KG1 (cell line): ENCODE measurements around the gene CCDC157.

Source experiments
- DNase-seq: peaks from one replicate; lab custom pipeline; 2025; lab: John Stamatoyannopoulos, UW

The CCDC157 gene

GRCh38 chr22:30357650-30358215 is 926 bp downstream of the CCDC157 start:
- no peak for DNase-seq

GRCh38 chr22:30358541-30358940 is 1.7 kb downstream of the CCDC157 start:
- DNase-seq: no peak

- DNase-seq: no peak
Measured at GRCh38 chr22:30361916-30362650, 5.3 kb downstream of the CCDC157 start.

- no peak for DNase-seq
Measured at GRCh38 chr22:30362651-30363281, 6.0 kb downstream of the CCDC157 start.

GRCh38 chr22:30365891-30366290 is 9.1 kb downstream of the CCDC157 start:
- DNase-seq: no peak

GRCh38 chr22:30368420-30368819 is 11.6 kb downstream of the CCDC157 start:
- DNase-seq: no peak

GRCh38 chr22:30370641-30371230 is 13.9 kb downstream of the CCDC157 start:
- no peak for DNase-seq

- DNase-seq: no peak
Measured at GRCh38 chr22:30371321-30371720, 14.5 kb downstream of the CCDC157 start.

DNA sequence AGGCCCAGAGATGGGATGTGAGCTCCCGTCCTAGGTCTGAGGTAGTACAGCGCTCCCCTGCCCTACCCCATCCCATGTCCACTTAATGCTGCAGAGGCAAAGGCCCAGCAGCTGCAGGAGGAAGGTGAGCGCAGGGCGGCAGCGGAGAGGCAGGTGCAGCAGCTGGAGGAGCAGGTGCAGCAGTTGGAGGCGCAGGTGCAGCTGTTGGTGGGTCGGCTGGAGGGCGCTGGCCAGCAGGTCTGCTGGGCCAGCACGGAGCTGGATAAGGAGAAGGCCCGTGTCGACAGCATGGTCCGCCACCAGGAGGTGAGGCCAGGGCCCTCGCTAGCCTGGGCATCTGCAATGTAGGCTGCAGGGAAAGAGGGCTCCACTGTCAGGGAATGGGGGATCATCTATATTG is 15.2 kb downstream of the CCDC157 start:
- DNase-seq: no peak

DNA sequence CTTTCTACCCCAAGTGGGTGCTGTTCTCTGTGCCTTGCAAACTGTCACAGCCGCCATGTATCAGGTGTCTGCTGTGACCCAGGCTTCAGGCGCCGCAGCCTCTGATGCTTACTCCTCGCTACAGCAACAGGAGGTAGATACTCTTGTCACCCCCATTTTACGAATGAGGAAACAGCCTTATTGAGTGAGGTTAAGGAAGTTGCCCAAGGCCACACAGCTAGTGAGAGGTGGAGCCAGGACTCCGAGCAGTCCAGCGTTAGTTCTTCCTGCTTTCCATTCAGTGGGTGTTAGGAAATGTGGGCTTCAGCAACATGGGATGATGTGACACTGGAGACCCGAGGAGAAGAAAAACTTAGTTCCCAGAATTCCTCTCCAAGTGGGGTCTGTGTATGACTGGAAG is 16.1 kb downstream of the CCDC157 start:
- DNase-seq: no peak

DNA sequence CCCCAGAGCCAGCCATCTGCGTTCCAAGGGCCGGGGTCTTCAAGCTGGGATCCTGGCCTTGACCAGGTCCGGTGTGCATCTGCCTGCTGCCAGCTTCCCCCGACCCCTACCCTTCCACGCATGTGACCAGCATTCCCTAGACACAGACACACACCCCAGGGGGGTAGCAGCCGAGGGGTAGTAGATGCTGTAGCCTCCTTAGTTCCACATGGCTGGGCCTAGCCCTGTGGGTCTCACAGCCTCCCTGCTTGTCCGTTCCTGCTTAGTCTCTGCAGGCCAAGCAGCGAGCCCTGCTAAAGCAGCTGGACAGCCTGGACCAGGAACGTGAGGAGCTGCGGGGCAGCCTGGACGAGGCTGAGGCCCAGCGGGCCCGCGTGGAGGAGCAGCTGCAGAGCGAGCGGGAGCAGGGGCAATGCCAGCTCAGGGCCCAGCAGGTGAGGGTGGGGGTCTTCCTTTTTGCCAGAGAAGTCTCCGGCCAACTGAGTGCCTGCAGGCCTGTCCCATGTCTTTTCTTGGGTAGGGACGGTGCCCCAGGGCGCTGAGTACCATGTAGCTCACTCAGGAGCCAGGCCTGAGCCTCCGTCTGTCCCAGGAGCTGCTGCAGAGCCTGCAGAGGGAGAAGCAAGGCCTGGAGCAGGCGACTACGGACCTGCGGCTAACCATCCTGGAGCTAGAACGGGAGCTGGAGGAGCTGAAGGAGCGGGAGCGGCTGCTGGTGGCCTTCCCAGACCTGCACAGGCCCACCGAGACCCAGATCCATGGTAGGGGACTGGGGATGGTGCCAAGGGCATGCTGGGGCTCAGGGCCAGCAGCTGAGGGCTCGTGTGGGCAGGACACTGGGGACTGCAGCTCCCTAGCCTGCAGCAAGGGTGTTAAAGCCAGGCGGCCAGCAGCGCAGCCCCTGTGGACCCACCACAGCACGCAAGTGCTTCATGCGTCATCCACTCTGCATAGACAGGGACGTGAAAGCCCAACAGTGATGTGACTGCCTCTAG is 16.8 kb downstream of the CCDC157 start:
- DNase-seq: no peak

- DNase-seq: no peak
Measured at GRCh38 chr22:30375312-30375849, 18.6 kb downstream of the CCDC157 start.

DNA sequence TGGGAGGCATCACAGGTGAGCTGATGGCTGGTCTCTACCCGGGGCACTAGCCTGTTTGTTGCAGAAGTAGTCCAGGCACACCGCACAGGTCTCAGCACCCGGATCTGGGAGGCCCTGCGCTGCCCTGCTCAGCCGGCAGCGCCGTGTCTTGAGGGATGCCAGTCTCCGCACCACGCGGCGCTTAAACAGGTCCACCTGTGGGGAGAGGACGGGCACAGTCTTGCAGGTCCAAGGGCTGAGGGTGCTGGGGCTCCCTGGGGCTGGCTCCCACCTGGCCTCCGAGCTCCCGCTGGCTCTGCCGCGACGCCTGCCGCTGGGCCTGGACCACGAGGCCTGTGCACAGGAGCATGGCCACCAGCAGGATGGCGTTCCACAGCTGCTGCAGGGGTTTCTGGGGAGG is 23.2 kb downstream of the CCDC157 start:
- no peak for DNase-seq

DNA sequence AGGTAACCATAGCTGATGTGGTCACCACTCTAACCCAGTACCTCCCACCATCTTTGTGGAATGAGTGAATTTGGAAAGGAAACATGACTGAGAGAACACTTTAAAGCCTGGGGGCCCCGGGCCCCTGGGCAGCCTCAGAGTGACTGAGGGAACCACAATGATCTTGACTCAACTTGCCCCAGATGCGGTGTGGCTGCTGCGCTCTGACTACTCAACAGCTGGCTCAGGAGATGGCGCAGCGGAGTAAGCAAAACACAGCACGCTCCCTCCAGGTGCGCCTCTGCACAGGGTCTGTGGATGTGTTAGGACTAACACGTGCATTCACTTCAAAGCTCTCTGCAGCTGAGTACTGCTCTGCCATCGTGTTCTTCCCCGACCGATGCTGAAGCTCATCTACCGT is 24.5 kb downstream of the CCDC157 start:
- no peak for DNase-seq

DNA sequence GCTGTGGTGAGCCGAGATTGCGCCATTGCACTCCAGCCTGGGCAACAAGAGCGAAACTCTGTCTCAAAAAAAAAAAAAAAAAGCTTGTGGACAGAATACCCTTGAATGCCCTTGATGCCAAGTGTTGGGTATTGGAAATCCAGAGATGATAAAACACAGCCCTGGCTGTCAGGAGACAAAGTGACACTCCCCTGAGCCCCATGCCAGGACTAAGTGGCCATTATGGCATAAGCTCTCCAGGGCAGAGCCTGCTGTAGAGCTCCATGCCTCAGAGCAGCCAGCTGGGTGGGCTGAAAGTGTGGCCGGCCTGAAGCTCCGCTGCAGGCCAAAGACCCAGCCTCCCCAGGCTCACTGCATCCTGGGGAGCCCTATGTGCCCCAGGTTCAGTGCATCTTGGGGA is 25.5 kb downstream of the CCDC157 start:
- DNase-seq: no peak

- no peak for DNase-seq
Measured at GRCh38 chr22:30383061-30383460, 26.3 kb downstream of the CCDC157 start.

DNA sequence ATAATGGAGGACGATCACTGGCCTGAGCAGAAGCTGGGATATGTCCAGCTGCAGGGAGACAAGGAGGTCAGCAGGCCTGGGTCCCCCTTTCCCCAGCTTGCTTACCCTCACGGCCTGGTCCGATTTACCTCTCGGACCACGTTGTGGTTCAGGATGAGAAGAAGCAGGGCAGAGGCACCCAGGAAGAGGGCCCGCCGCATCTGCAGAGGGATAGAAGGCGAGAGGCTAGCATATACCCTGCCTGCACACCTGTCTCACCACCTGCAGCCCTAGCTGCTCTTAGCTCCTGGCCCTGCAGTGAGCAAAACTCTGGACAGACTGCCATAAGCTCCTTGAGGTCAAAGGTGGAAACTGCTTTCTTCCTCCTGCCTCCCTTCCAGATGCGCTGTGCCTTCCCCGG is 29.1 kb downstream of the CCDC157 start:
- no peak for DNase-seq

DNA sequence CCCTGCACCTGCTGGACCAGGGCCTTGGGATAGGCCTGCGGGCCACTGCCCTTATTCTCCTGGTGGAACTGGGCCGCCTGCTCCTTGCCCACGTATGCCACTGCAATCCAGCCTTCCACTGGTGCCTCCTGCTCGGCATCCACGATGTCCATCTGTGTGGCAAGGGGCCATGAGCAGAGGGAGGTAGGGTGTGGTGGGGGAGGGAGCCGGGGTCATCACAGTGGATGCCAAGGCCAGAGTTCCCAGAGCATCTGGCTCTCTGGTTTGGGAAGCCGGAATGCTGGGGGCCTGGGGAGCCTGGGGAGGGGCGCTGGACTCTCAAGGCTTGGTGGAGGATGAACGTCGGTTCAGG is 29.8 kb downstream of the CCDC157 start:
- no peak for DNase-seq

DNA sequence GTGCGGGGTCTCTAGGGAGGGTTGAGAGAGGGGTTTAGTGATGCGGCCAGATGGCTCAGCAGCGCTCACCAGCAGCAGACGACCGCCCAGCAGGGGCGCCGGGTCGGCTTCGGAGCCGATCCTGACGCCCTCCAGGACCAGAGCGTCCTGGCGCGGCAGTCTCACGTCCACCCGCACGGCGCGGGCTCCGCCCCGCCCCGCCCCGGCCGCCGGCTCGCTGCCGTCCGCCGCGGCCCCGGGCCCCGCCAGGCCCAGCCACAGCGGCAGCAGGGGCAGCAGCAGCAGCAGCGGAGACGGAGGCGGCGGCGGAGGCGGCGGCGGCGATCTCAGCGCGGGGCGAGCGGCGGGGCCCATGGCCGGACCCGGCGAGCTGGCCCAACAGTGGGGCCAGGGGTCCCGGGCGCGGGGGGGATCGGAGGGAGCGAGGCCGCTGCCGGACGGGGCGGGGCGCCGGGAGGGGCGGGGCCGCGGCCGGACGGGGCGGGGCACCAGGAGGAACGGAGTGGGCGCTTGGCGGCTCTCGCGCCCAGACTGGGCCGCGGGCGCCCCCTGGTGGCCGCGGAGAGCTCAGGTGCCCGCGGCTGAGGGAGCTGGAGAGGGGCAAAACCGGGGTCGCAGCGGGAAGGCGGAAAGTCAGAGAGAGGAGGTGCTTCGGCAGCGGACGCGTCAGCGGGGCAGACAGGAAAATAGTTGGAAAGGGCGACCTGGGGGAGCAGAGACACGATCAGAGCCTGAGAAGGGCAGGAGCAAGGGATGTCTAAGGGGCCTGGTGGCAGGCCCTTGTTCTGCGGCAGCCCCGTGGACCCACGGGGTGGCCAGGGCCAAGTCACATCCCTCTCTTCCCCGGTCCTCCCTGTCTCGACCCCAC is 30.4 kb downstream of the CCDC157 start, which contains the start of gene RNF215:
TSS of gene RNF215 (minus strand) at position 452 of the 868 bp plus-strand sequence. CDS start at position 354, 98 bp downstream.
- DNase-seq: peak; percentile 33

DNA sequence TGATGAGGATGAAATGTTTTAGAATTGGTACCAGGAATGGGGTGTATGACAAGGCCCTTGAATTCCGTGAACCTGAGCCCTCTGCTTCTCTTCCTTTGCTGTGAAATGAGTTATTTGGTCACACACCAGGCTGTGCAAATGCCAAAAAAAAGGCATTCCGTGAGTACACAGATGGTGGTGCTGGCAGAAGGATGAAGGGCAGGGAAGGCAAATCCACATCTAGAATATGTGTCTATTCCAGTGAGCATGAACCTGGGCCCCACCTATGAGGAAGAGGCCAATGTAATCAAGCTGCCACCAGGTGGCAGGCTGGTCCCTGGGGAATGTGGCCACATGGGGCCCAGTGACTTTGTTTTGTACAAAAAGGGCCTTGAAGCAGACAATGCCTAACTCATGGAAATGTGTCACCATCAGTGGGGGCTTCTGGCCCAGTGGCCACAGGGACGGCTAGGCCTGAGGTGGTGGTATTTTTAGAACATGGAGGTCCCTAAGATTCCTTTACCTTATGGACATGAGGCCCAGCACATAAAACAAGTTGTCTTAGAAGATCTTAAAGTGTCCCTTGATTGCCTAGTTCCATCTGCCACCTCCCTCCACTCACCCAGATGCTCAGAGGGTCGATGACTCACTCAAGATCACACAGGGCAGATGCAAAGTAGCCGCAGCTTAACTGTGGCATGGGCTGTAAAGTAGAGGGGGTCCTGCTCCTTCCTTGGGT is 34.3 kb downstream of the CCDC157 start:
- peak; percentile 42 for DNase-seq
